Small intestine (tissue), 7 donors: Measurements from ENCODE around the gene ASPG. TPM values are rescaled to one million over a fixed set of nuclear protein-coding genes. Genes with fewer than 3 reads are reported as not detected.

Source experiments
- DNase-seq, 2 donors: peaks; one replicate each; pipeline versions ENCODE4 v3.0.0 to v3.0.0-alpha.2; 2013
- FAIRE-seq: peaks from 2 replicates; lab custom pipeline; 2012; peaks lifted over from hg19 to GRCh38; lab: Jason Lieb, UNC
- H3K27ac ChIP-seq, 3 donors: one replicate each; pipeline ENCODE4 v1.5.1; 2013; ENCODE audit warnings: low read length in 2 of 3, mild to moderate bottlenecking in 2 of 3, control low read depth in 1 of 3, inconsistent platforms in 1 of 3, low read depth in 1 of 3, moderate library complexity in 1 of 3
- H3K27me3 ChIP-seq, 3 donors: one replicate each; pipeline ENCODE4 v1.6.1; 2013; ENCODE audit warnings: low read length in 3 of 3, inconsistent platforms in 1 of 3; ENCODE audit not compliant: control insufficient read depth in 3 of 3, insufficient read depth in 3 of 3
- H3K36me3 ChIP-seq, 3 donors: one replicate each; pipeline ENCODE4 v1.6.1; 2013; ENCODE audit warnings: low read length in 3 of 3, inconsistent platforms in 1 of 3, low read depth in 1 of 3, mild to moderate bottlenecking in 1 of 3, moderate library complexity in 1 of 3; ENCODE audit not compliant: control insufficient read depth in 3 of 3, insufficient read depth in 2 of 3
- H3K4me1 ChIP-seq, 3 donors: one replicate each; pipeline ENCODE4 v1.6.1; 2013; ENCODE audit warnings: low read length in 2 of 3, inconsistent platforms in 1 of 3, low read depth in 1 of 3, mild to moderate bottlenecking in 1 of 3, moderate library complexity in 1 of 3; ENCODE audit not compliant: control insufficient read depth in 3 of 3, insufficient read depth in 2 of 3
- H3K4me3 ChIP-seq, 3 donors: one replicate each; pipeline ENCODE4 v1.5.1; 2013; ENCODE audit warnings: low read length in 3 of 3, control low read depth in 1 of 3, inconsistent platforms in 1 of 3, low read depth in 1 of 3, mild to moderate bottlenecking in 1 of 3, moderate library complexity in 1 of 3
- H3K9me3 ChIP-seq, 2 donors: one replicate each; pipeline ENCODE4 v1.6.1; 2013; ENCODE audit warnings: low read depth in 1 of 2, low read length in 1 of 2; ENCODE audit not compliant: control insufficient read depth in 2 of 2, insufficient read depth in 1 of 2
- WGBS, 3 donors: extraction: QIAGEN DNeasy Blood & Tissue Kit; methylation state at CpG; one replicate each; pipeline ENCODE4 v1.1.7; 2013; 5-methylcytosine and 5-hydroxymethylcytosine counted together
- polyA plus RNA-seq, 4 donors: library from polyadenylated mRNA; stranded (reverse) in 3 of 4; unstranded in 1 of 4; fragments of 200-250 nt in 3 of 4; fragments of 120-200 nt in 1 of 4; gene quantifications; one replicate each; pipeline versions ENCODE4 v1.2.1 to v1.2.3, GENCODE V29; 2013
- donor health status: healthy with polysubstance abuse.
- donor health status: control.
- donor health status: control.
- donor health status: Bipolar disorder and iron deficiency.
- donor health status: healthy.

ASPG gene
- polyA plus RNA-seq, 4 donors = 0.43 to 16.7 (median 2.3) TPM

DNA sequence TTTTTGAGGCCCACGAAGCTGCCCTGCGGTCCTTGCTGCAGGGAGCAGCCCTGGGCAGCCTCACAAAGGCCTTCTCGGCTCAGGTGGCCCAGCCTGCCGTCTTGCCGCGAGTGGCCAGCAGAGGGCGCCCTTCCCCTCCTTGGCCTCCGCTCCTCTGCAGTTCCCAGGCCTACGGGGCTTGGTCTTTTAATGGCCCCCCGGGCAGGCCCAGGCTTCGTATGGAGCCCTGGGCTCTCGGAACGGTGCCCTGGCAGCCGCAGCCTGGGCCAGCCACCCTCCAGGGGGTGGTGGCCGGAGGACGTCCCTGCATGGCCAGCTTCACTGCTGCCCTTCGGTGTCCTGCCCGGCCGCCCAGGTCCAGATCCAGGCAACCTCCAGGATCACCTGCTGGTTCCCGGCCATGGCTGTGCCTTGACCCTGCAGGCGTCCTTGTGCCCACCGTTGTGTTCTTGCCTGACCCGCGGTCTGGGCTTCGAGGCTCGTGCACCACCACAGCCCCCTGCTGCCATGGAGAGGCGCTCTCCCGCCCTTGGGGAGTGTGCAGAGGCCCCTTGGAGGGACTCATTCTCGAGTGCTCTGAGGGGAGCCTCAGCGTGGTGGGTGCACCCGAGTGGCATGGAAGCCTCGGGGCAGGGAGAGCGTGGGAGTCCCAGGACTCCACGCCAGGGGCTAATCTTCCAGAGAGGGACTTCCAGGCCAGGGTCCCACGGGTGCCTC lies 9.4 kb downstream of the ASPG start:
- no peaks in the 10 kb centered on the region for H3K27me3 ChIP-seq
- H3K4me1 ChIP-seq = peaks cover 0 to 2% (median 0%) of the 10 kb centered on the region in 3 donors
- FAIRE-seq (no peak), DNase-seq (peak; percentile 52 to 79)
- H3K9me3 ChIP-seq = peaks cover 0 to 3% of the 10 kb centered on the region in 2 donors
- 47 to 48% (median 48%) methylated on average over 32 to 35 of the region's 35 CpGs for WGBS, 3 donors
- H3K4me3 ChIP-seq = no peak overlapping the region
- no peaks in the 10 kb centered on the region for H3K36me3 ChIP-seq
- H3K27ac ChIP-seq = no peak overlapping the region

DNA sequence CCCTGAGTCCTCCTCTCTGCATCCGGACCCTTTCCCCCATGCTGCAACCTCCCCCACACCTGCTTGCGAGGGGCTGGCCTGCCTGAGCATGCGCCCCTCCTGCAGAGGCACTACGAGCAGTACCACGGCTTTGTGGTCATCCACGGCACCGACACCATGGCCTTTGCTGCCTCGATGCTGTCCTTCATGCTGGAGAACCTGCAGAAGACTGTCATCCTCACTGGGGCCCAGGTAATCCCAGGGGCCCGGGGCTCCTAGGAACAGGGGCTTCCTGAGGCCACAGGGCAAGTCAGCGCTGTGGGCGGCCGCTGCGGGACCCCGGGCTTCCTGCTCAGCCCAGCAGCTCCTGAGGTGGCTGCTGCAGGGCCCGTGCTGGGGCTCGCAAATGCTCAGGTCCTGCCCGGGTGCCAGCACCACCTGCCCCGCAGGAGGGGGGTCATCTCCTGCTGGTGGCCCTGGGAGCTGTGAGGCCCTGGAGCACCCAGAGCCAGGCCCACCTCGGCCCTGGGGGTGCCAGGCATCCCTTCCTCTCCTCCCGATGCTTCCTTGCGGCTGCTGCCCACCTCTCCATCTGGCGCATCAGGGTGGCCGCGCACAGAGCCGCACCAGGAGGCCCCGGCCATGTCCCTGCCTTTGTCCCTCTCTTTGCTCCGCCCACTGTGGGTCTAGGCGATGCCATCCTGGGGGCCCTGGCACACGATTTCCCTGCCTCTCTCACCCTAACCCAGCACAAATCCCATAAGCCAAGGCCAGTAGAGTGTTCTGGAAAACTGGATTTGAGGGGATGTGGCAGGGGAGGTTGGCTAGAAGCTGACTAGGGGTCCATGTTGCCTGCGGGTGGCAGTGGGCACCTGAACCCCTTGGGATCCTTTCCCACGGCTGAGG lies 10.2 kb downstream of the ASPG start:
- DNase-seq = no peak
- 86 to 93% (median 87%) methylated on average over 29 to 31 of the region's 31 CpGs for WGBS, 3 donors

DNA sequence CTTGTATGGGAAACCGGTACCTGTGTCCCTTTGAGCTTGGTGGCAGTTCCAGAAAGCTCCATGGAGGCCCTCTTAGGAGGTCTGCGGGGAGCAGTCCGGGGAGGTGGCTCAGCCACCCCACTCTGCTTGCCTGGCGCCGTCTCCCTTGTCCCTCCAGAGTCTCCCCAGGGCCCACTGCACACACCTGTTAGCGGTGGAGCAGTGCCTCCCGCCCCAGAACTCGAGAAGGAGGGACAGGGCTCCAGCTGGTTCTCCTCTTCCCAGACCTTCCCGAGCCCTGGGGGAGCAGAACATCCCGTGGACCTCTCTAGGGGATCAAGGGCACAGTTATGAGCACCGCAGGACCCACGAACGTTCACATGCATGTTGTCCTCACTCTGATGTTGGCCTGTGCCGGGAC lies 10.8 kb downstream of the ASPG start:
- H3K36me3 ChIP-seq = no peaks in the 10 kb centered on the region
- H3K9me3 ChIP-seq = no peaks in the 10 kb centered on the region
- WGBS, 3 donors = 84 to 86% (median 85%) methylated on average over 14 of the region's 14 CpGs
- peaks cover 0 to 8% (median 0%) of the 10 kb centered on the region in 3 donors for H3K4me1 ChIP-seq
- no peaks in the 10 kb centered on the region for H3K27me3 ChIP-seq
- no peak overlapping the region for H3K27ac ChIP-seq
- FAIRE-seq (no peak), DNase-seq (no peak)
- H3K4me3 ChIP-seq = no peak overlapping the region

More for the DNA sequence above, 10.2 kb downstream of the ASPG start:
- Histone ChIP-seq H3K4me3 (no peak overlapping the region), H3K36me3 (no peaks in the 10 kb centered on the region), H3K4me1 (peaks cover 0 to 4% (median 0%) of the 10 kb centered on the region in 3 donors), H3K27ac (no peak overlapping the region), H3K27me3 (no peaks in the 10 kb centered on the region), H3K9me3 (no peaks in the 10 kb centered on the region)
- FAIRE-seq = no peak

DNA sequence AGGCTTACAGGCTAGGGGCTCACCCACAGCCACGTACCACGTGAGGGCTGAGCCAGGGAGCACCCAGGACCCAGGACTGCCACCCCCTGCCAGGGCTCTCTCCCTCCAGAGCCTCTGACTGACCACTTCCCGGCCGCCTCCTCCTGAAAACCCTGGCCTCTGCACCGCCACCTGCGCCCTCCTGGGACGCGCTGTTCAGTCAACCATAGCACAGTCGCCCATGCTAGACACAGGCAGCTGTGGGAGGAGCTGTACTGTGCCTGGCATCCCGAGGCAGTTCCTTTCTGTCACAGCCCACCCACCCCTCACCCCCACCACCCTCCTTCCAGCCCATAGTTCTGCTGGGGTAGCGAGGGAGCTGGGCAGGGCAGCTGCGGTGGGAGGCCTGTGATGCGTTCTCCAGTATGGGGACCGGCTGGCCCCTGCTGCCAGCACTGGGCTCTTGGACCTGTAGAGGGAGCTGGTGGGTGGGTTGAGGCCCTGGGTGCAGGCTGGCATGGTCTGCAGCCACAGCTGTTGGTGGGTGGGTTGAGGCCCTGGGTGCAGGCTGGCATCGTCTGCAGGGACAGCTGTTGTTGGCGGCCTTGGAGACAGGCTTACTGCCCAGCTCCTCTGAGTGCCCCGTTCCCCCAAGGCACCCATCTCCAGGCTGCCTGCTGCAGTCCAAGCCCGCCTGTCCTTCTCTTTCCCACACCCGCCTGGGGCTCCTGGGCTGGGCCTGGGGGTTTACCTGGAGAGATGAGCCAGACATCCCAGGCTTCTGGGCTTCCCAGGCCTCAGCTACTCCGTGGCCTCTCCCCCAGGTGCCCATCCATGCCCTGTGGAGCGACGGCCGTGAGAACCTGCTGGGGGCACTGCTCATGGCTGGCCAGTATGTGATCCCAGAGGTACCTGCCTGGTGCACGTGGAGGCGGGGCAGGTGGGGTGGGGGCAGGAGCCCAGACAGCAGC lies 11.5 kb downstream of the ASPG start:
- no peak for DNase-seq

DNA sequence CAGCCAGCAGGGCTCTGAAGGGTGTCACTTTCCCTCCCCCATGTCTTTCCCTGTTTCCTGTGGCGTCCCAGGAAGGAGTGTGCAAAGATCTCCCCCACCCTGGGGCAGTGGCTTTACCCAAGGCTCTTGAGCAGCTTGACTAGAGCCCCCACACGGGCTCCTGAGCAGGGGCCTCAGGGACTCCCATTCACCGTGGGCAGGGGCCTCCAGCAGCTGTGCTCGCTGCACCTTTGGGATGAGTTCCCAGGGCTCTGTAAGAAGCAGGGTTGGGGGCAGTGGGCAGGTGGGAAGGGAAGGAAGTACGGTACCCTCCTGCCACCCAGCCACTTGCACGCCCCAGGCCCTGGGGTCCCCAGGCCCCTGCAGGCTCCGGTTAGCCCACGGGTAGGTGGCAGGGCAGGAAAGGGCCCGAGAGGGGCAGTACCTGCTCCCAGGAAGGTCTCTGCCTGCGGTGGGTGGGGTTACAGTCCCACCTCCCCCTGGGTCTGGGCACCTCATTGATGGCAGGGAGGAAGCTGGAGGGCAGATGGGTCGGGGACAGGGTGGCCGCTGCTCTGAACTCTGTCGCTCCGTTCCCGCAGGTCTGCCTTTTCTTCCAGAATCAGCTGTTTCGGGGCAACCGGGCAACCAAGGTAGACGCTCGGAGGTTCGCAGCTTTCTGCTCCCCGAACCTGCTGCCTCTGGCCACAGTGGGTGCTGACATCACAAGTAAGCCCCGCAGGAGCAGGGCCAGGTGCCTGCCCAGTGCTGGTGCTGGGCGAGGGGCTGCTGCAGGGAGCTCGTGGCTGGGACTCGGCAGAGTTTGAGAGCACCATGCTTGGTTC lies 13.0 kb downstream of the ASPG start:
- peaks cover 0 to 8% (median 0%) of the 10 kb centered on the region in 3 donors for H3K4me1 ChIP-seq
- no peak for DNase-seq
- H3K36me3 ChIP-seq = no peaks in the 10 kb centered on the region
- H3K27me3 ChIP-seq = no peaks in the 10 kb centered on the region
- H3K4me3 ChIP-seq = no peak overlapping the region
- WGBS, 3 donors = 86 to 90% (median 89%) methylated on average over 24 to 25 of the region's 25 CpGs
- H3K9me3 ChIP-seq = no peaks in the 10 kb centered on the region
- no peak for FAIRE-seq
- no peak overlapping the region for H3K27ac ChIP-seq

More for the DNA sequence above, 11.5 kb downstream of the ASPG start:
- no peaks in the 10 kb centered on the region for H3K9me3 ChIP-seq
- H3K4me1 ChIP-seq = peaks cover 0 to 8% (median 0%) of the 10 kb centered on the region in 3 donors
- no peak for FAIRE-seq
- H3K36me3 ChIP-seq = no peaks in the 10 kb centered on the region
- no peak overlapping the region for H3K27ac ChIP-seq
- WGBS, 3 donors = 79 to 83% (median 83%) methylated on average over 23 to 25 of the region's 25 CpGs
- no peaks in the 10 kb centered on the region for H3K27me3 ChIP-seq
- no peak overlapping the region for H3K4me3 ChIP-seq

DNA sequence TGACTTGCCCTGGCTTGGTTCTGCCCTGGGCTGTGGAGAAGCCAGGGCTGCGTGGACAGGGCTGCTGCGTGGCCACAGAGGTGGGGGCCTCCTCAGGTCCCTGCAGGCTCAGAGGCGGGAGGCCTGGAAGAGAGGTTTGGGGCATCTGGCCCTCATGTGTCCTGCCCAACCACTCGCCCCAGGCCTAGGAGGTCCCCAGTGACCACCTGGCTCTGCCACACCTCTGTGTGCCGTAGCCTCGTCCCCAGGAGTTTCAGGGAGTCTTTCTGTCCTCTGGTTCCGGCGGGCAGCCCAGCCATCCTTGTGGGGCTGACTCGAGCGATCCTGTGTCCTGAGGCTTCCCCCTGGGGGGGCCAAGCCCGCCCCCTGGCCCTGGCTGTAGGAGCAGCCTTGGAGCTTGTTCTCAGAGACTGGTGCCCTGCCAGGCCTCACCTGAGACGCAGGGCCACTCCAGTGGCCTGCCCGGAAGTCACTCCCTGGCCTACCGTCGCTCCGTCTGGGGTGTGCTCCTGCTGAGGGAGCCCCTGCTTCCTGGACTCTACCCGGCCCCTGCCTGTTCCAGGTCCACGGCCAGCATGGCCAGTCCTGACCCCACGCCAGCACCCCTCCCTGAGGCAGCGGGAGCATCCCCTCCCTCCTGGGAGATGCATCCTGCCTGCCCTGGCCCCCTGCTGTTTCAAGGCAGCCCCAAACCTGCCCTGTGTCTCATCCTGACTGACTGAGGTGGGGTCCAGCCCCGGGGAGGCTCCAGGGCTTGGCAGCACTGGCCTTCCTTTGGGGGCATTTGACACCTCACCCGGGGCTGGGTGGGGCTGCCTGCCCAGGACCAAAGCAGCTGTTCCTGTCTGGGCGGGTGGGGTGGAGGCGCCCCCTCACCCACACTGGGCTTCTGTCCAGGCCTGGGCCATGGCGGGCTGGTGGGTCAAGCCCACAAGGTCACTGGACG lies 13.9 kb downstream of the ASPG start:
- Histone ChIP-seq H3K27ac (no peak overlapping the region), H3K9me3 (no peaks in the 10 kb centered on the region), H3K36me3 (no peaks in the 10 kb centered on the region), H3K4me3 (no peak overlapping the region), H3K27me3 (no peaks in the 10 kb centered on the region), H3K4me1 (peaks cover 0 to 7% (median 0%) of the 10 kb centered on the region in 3 donors)
- DNase-seq = no peak
- 77 to 80% (median 79%) methylated on average over 25 to 26 of the region's 26 CpGs for WGBS, 3 donors
- FAIRE-seq = no peak
